HepG2 (cell line): ENCODE measurements around the gene ESPN. TPM values are rescaled to one million over a fixed set of nuclear protein-coding genes. Genes with fewer than 3 reads are reported as not detected.
A peak's percentile ranks its signal among the peaks of the same experiment; 100 is the strongest.

Experiments used
- ATAC-seq: fragments of 200-7000 bp; cut with Tn5 transposase; 3 replicates; pipeline ENCODE4 v1.9.1; 2020; ENCODE audit warnings: mild to moderate bottlenecking, moderate library complexity
- BruUV-seq: library from RNA; stranded (reverse); fragments of 400-500 nt; replicated peaks from 2 replicates; lab custom pipeline; 2021; lab: Mats Ljungman, UMichigan
- CTCF ChIA-PET: fragments of 300-600 bp; formaldehyde crosslinking; extraction: SDS; loops from one replicate; lab custom pipeline; 2021; ENCODE audit warnings: low total read pairs, inconsistent platforms, low intra/inter-chr PET ratio; lab: Yijun Ruan, JAX
- POLR2A ChIA-PET: fragments of 350-600 bp; sonication (Branson Sonifier 250); formaldehyde crosslinking; loops from one replicate; lab custom pipeline; 2020; ENCODE audit warnings: antibody characterized with exemption, inconsistent platforms; lab: Yijun Ruan, JAX
- DNase-seq: peaks from one replicate; pipeline ENCODE4 v3.0.0-alpha.2; 2015; ENCODE audit warnings: low spot score
- FAIRE-seq: peaks from 3 replicates; lab custom pipeline; 2011; peaks lifted over from hg19 to GRCh38; lab: Jason Lieb, UNC
- H2AFZ ChIP-seq: one replicate; pipeline ENCODE4 v1.6.1; 2011; ENCODE audit warnings: low read length, inconsistent platforms
- H3K27ac ChIP-seq: fragments of 300-600 bp; 3 replicates; pipeline ENCODE4 v1.8.0; 2011; ENCODE audit warnings: mixed run types, mild to moderate bottlenecking, mixed read lengths, low read length, inconsistent platforms; ENCODE audit not compliant: insufficient read depth; ENCODE audit errors: extremely low read length
- H3K27me3 ChIP-seq, 2 experiments: fragments of 200-600 bp in 1 of 2; 2 replicates in 1 of 2; 3 replicates in 1 of 2; pipeline versions ENCODE4 v1.6.0 to v1.8.0; 2011; ENCODE audit warnings: low read length in 2 of 2, mild to moderate bottlenecking in 2 of 2, moderate library complexity in 2 of 2, inconsistent platforms in 1 of 2; ENCODE audit not compliant: insufficient read depth in 2 of 2, control insufficient read depth in 1 of 2
- H3K36me3 ChIP-seq, 2 experiments: fragments of 200-600 bp in 1 of 2; replicated peaks in 1 of 2; 2 replicates in 1 of 2; 3 replicates in 1 of 2; pipeline versions ENCODE4 v1.5.1 to v1.8.0; 2011; ENCODE audit warnings: low read length in 2 of 2, inconsistent platforms in 1 of 2; ENCODE audit not compliant: insufficient read depth in 2 of 2, control insufficient read depth in 1 of 2
- H3K4me1 ChIP-seq: 2 replicates; pipeline ENCODE4 v1.5.1; 2012; ENCODE audit warnings: low read length, inconsistent platforms; ENCODE audit not compliant: insufficient read depth
- H3K4me2 ChIP-seq: 2 replicates; pipeline ENCODE4 v1.6.0; 2011; ENCODE audit warnings: low read depth, low read length, inconsistent platforms
- H3K4me3 ChIP-seq, 3 experiments: fragments of 200-600 bp in 1 of 3; sonication (generic), shearing (Covaris generic) in 1 of 3; replicated peaks in 1 of 3; 2 replicates each; pipeline ENCODE4 v1.5.1; 2011 to 2016; ENCODE audit warnings: low read length in 3 of 3, inconsistent platforms in 2 of 3, low read depth in 2 of 3, mild to moderate bottlenecking in 2 of 3, control low read depth in 1 of 3, mixed read lengths in 1 of 3; ENCODE audit not compliant: insufficient read depth in 1 of 3
- H3K79me2 ChIP-seq: one replicate; pipeline ENCODE4 v1.6.1; 2011; ENCODE audit warnings: low read length, inconsistent platforms; ENCODE audit not compliant: insufficient read depth
- H3K9ac ChIP-seq: 2 replicates; pipeline ENCODE4 v1.6.0; 2011; ENCODE audit warnings: mild to moderate bottlenecking, low read depth, low read length, inconsistent platforms; ENCODE audit not compliant: insufficient read depth
- H3K9me3 ChIP-seq: 2 replicates; pipeline ENCODE4 v1.5.1; 2012; ENCODE audit warnings: mild to moderate bottlenecking, low read length
- H4K20me1 ChIP-seq: 2 replicates; pipeline ENCODE4 v1.6.0; 2011; ENCODE audit warnings: inconsistent platforms, mild to moderate bottlenecking, low read length, moderate library complexity; ENCODE audit not compliant: insufficient read depth
- CBX2 ChIP-seq, 2 experiments: fragments of 200-600 bp in 1 of 2; sonication (generic); formaldehyde crosslinking in 1 of 2; IDR thresholded peaks; 2 replicates each; pipeline versions ENCODE4 v1.7.0 to v1.8.1; 2018 to 2022; ENCODE audit warnings: low read depth in 2 of 2, low read length in 1 of 2, mild to moderate bottlenecking in 1 of 2, missing genetic modification reagents in 1 of 2
- CREB3 ChIP-seq: sonication (generic); formaldehyde crosslinking; IDR thresholded peaks from 2 replicates; pipeline ENCODE4 v1.5.0; 2020; ENCODE audit warnings: missing genetic modification reagents
- ESRRA ChIP-seq: sonication (generic); formaldehyde crosslinking; IDR thresholded peaks from 2 replicates; pipeline ENCODE4 v1.5.1; 2020; ENCODE audit warnings: mild to moderate bottlenecking, low read depth, missing genetic modification reagents
- FOXJ3 ChIP-seq: sonication (generic); formaldehyde crosslinking; IDR thresholded peaks from 2 replicates; pipeline ENCODE4 v1.4.0; 2020; ENCODE audit warnings: missing genetic modification reagents, mild to moderate bottlenecking, borderline replicate concordance
- GATAD1 ChIP-seq: IDR thresholded peaks from 2 replicates; pipeline ENCODE4 v1.6.1; 2016; ENCODE audit warnings: missing genetic modification reagents, missing compliant biosample characterization
- NCOA2 ChIP-seq: sonication (generic); formaldehyde crosslinking; IDR thresholded peaks from 2 replicates; pipeline ENCODE4 v1.8.0; 2022; ENCODE audit warnings: inconsistent platforms
- PCBP1 ChIP-seq: fragments of 200-400 bp; formaldehyde crosslinking; IDR thresholded peaks from 2 replicates; pipeline ENCODE4 v1.6.1; 2017; ENCODE audit warnings: mild to moderate bottlenecking, low read depth, low read length, borderline replicate concordance
- POLR2G ChIP-seq: fragments of 200-400 bp; formaldehyde crosslinking; IDR thresholded peaks from 2 replicates; pipeline ENCODE4 v1.6.1; 2018; ENCODE audit warnings: mild to moderate bottlenecking, low read depth, low read length, moderate library complexity
- RORA ChIP-seq: sonication (generic); formaldehyde crosslinking; IDR thresholded peaks from 2 replicates; pipeline ENCODE4 v1.5.0; 2020; ENCODE audit warnings: mild to moderate bottlenecking, missing genetic modification reagents, moderate library complexity
- TOE1 ChIP-seq: sonication (generic); formaldehyde crosslinking; IDR thresholded peaks from 2 replicates; pipeline ENCODE4 v1.4.0; 2020; ENCODE audit warnings: mild to moderate bottlenecking, missing genetic modification reagents
- U2AF1 ChIP-seq: fragments of 200-400 bp; formaldehyde crosslinking; optimal IDR thresholded peaks from 2 replicates; pipeline ENCODE3; 2017; ENCODE audit warnings: mild to moderate bottlenecking, low read depth, low read length
- ZBTB14 ChIP-seq: sonication (generic); formaldehyde crosslinking; IDR thresholded peaks from 2 replicates; pipeline ENCODE4 v1.4.0; 2020; ENCODE audit warnings: missing genetic modification reagents
- ZNF224 ChIP-seq: sonication (generic); formaldehyde crosslinking; IDR thresholded peaks from 2 replicates; pipeline ENCODE4 v1.5.0; 2020; ENCODE audit warnings: mild to moderate bottlenecking, missing genetic modification reagents
- ZNF549 ChIP-seq: sonication (generic); formaldehyde crosslinking; IDR thresholded peaks from 2 replicates; pipeline ENCODE4 v1.5.0; 2020; ENCODE audit warnings: missing genetic modification reagents
- ZNF550 ChIP-seq: sonication (generic); formaldehyde crosslinking; IDR thresholded peaks from 2 replicates; pipeline ENCODE4 v1.4.0; 2020; ENCODE audit warnings: mild to moderate bottlenecking, missing genetic modification reagents, borderline replicate concordance
- ZNF800 ChIP-seq: sonication (generic); formaldehyde crosslinking; IDR thresholded peaks from 2 replicates; pipeline ENCODE4 v1.4.0; 2020; ENCODE audit warnings: missing genetic modification reagents
- ZNF83 ChIP-seq: sonication (generic); formaldehyde crosslinking; IDR thresholded peaks from 2 replicates; pipeline ENCODE4 v1.4.0; 2020; ENCODE audit warnings: missing genetic modification reagents, mild to moderate bottlenecking, borderline replicate concordance
- WGBS: methylation state at CpG from one replicate; pipeline ENCODE4 v1.1.6; 2017; ENCODE audit warnings: low lambda C conversion rate; 5-methylcytosine and 5-hydroxymethylcytosine counted together
- in situ Hi-C: cut with HindIII; loops from 2 replicates; pipeline ENCODE4 v1.10.0; 2017; ENCODE audit warnings: low pct_unique_long_range_greater_than_20kb; ENCODE audit not compliant: extremely low pct_ligation_motif_present
- intact Hi-C: fragments of 100-400 bp; cut with micrococcal nuclease; formaldehyde crosslinking; loops from one replicate; pipeline ENCODE4 v1.10.0; 2022; ENCODE audit not compliant: unreplicated experiment
- polyA plus RNA-seq, 8 experiments: library from polyadenylated mRNA; depleted of rRNA in 3 of 8; stranded (reverse) in 7 of 8; unstranded in 1 of 8; fragments of >200 nt; fragmentation: Illumina TruSeq in 4 of 8; extraction: Trizol in 4 of 8; gene quantifications; 2 replicates each; pipeline versions ENCODE4 v1.2.1 to v1.2.3, GENCODE V29; 2011 to 2016; ENCODE audit warnings: low read depth in 4 of 8, missing spikeins in 1 of 8, mixed read lengths in 1 of 8; ENCODE audit not compliant: insufficient read depth in 1 of 8
- total RNA-seq, 5 experiments: library from RNA; depleted of rRNA; stranded (reverse); fragments of >200 nt; fragmentation: Illumina TruSeq; extraction: Trizol; gene quantifications; 2 replicates each; pipeline ENCODE4 v1.2.3, GENCODE V29; 2016; ENCODE audit warnings: low read depth in 1 of 5
- TF ChIP-seq, protein P1 (sequence below): sonication (generic); formaldehyde crosslinking; IDR thresholded peaks from 2 replicates; pipeline ENCODE4 v1.8.0; 2022; ENCODE audit warnings: mild to moderate bottlenecking, missing genetic modification reagents, borderline replicate concordance
- TF ChIP-seq, protein P2 (sequence below): sonication (generic); formaldehyde crosslinking; IDR thresholded peaks from 2 replicates; pipeline ENCODE4 v1.4.0; 2020; ENCODE audit warnings: mild to moderate bottlenecking, missing genetic modification reagents

ESPN gene
- total and polyA plus RNA-seq, 2 of the 13 experiments (the other 11 are each of a cell fraction or from before 2014, with no cell fraction given): 48.6 to 54.2 TPM

DNA sequence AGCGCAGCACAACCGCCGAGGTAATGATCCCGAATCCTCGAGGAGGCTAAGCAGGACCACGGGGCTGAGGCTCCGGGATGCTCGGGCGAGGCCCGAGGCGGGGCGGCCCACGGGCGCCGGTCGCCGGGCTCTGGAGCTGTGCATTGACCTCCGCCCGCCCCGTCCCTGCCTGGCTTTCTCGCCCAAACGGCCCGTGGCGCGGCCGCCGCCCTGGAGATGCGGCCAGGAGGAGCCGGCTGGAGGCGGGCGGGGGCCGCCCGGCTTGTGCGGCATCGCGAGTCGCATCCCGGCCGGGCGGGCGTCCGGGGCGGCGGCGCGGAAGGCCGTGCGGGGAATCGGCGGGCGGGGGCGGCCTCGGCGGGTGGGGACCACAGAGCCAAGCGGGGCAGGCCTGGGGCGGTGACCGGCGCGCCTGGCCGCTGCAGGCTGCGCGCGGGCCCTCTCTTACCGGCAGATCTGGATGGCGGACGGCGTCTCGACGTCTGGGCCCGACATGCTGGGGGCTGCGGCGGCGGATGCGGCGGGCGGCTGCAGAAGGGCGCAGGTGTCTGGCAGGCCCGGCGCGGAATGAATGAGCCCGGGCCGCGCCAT is 31.7 kb upstream of the ESPN start:
- in situ Hi-C loops (no loop called here), intact Hi-C loops (loop anchor here (5.0 kb wide), 2 partner anchors 36 to 146 kb away; no protein-coding TSS in a partner anchor)
- no peaks in the 10 kb centered on the region for H3K27me3 ChIP-seq
- FAIRE-seq: no peak
- CTCF ChIA-PET: no interaction called here
- H2AFZ ChIP-seq: no peak overlapping the region
- no peaks in the 10 kb centered on the region for H3K36me3 ChIP-seq
- 20% methylated on average over 2 of the region's 83 CpGs for WGBS
- no peak for DNase-seq
- no peaks in the 10 kb centered on the region for H3K9me3 ChIP-seq
- peaks cover 17% of the 10 kb centered on the region for H3K79me2 ChIP-seq
- POLR2A ChIA-PET: interaction anchor here (1.0 to 3.8 kb wide), 6 partner anchors 9 to 187 kb away, joined by 3 to 24 read pairs (median 8); partner anchors contain the start of gene RNF207
- peak; percentile 21; the same call in 2 of the 3 replicates for ATAC-seq
- H3K4me3 ChIP-seq: peak overlapping the region; percentile 65 to 76 (median 66)
- H3K4me1 ChIP-seq: peaks cover 44% of the 10 kb centered on the region
- peak overlapping the region; percentile 88 for H3K9ac ChIP-seq
- H4K20me1 ChIP-seq: peaks cover 4% of the 10 kb centered on the region; the same call in 1 of the 2 replicates
- H3K4me2 ChIP-seq: peak overlapping the region; percentile 90
- H3K27ac ChIP-seq: peak overlapping the region; percentile 16
- BruUV-seq: no TSS peak
- no peak for TF ChIP-seq ZNF550 (CRISPR knock-in tag)
- no peak for TF ChIP-seq ZNF549
- TF ChIP-seq, protein P1, sequence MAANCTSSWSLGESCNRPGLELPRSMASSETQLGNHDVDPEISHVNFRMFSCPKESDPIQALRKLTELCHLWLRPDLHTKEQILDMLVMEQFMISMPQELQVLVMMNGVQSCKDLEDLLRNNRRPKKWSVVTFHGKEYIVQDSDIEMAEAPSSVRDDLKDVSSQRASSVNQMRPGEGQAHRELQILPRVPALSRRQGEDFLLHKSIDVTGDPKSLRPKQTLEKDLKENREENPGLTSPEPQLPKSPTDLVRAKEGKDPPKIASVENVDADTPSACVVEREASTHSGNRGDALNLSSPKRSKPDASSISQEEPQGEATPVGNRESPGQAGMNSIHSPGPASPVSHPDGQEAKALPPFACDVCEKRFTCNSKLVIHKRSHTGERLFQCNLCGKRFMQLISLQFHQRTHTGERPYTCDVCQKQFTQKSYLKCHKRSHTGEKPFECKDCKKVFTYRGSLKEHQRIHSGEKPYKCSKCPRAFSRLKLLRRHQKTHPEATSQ (CRISPR knock-in tag): no peak
- TF ChIP-seq ZNF83 (CRISPR knock-in tag): no peak
- TF ChIP-seq CBX2 (IDR thresholded peaks at IDR 0.05; ENCODE audit: low read depth, low read length): no peak
- TF ChIP-seq CBX2 (CRISPR knock-in tag; IDR thresholded peaks at IDR 0.05; ENCODE audit: low read depth): no peak
- TF ChIP-seq POLR2G: no peak
- no peak for TF ChIP-seq NCOA2
- no peak for TF ChIP-seq ZNF224 (CRISPR knock-in tag)
- TF ChIP-seq GATAD1 (CRISPR knock-in tag): no peak
- TF ChIP-seq ZBTB14 (CRISPR knock-in tag): no peak
- TF ChIP-seq, protein P2, sequence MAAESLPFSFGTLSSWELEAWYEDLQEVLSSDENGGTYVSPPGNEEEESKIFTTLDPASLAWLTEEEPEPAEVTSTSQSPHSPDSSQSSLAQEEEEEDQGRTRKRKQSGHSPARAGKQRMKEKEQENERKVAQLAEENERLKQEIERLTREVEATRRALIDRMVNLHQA: no peak
- no peak for TF ChIP-seq ZNF800 (CRISPR knock-in tag)
- no peak for TF ChIP-seq RORA (CRISPR knock-in tag)
- no peak for TF ChIP-seq FOXJ3 (CRISPR knock-in tag)
- no peak for TF ChIP-seq TOE1 (CRISPR knock-in tag)
- no peak for TF ChIP-seq PCBP1
- TF ChIP-seq CREB3 (CRISPR knock-in tag): 0 out of 2 replicates have a peak, but pooled peaks have one; percentile 10
- no peak for TF ChIP-seq U2AF1
- TF ChIP-seq ESRRA: no peak
